ENCODE results near the gene EIF4G1.
"Not testable (repeated sequence)": the region's sequence is repeated elsewhere in the genome, so short reads cannot be mapped to it uniquely, and the experiment has no call there.

The EIF4G1 gene

GRCh38 chr3:184336547-184337398 is 22.4 kb downstream of the EIF4G1 start:
- FAIRE-seq: no peak

- FAIRE-seq: no peak
These were observed 23.0 kb downstream of the EIF4G1 start, which contains the start of gene FAM131A for GRCh38 chr3:184337399-184337714. TSS of gene FAM131A (plus strand) at chr3:184337600. CDS start at chr3:184337631, 31 bp downstream.

- FAIRE-seq: no peak
These were observed 23.6 kb downstream of the EIF4G1 start for GRCh38 chr3:184337981-184338380.

GRCh38 chr3:184338511-184338945 is 24.1 kb downstream of the EIF4G1 start:
- FAIRE-seq: no peak

GRCh38 chr3:184339001-184339400 is 24.6 kb downstream of the EIF4G1 start:
- FAIRE-seq: no peak

- not testable (repeated sequence) for FAIRE-seq
These were observed 25.2 kb downstream of the EIF4G1 start for GRCh38 chr3:184339451-184340135.

GRCh38 chr3:184341925-184342324 is 27.5 kb downstream of the EIF4G1 start:
- no peak for FAIRE-seq

GRCh38 chr3:184343200-184343876 is 28.9 kb downstream of the EIF4G1 start:
- no peak for FAIRE-seq

GRCh38 chr3:184344579-184345316 is 30.3 kb downstream of the EIF4G1 start:
- FAIRE-seq: no peak

- no peak for FAIRE-seq
These were observed 31.1 kb downstream of the EIF4G1 start for GRCh38 chr3:184345317-184346144.

GRCh38 chr3:184346480-184347190 is 32.2 kb downstream of the EIF4G1 start:
- FAIRE-seq: no peak

- no peak for FAIRE-seq
These were observed 33.1 kb downstream of the EIF4G1 start for GRCh38 chr3:184347321-184348056.

- FAIRE-seq: no peak
These were observed 33.6 kb downstream of the EIF4G1 start for GRCh38 chr3:184348057-184348382.

GRCh38 chr3:184349563-184350470 is 35.4 kb downstream of the EIF4G1 start:
- FAIRE-seq: no peak

GRCh38 chr3:184350618-184351017 is 36.2 kb downstream of the EIF4G1 start:
- FAIRE-seq: no peak

- FAIRE-seq: no peak
These were observed 37.2 kb downstream of the EIF4G1 start for GRCh38 chr3:184351511-184352148.

GRCh38 chr3:184352149-184352785 is 37.9 kb downstream of the EIF4G1 start:
- no peak for FAIRE-seq

GRCh38 chr3:184352897-184353545 is 38.6 kb downstream of the EIF4G1 start:
- FAIRE-seq: no peak
